GM21528 (cell line): ENCODE results near the gene ABI3BP.

Experiments
- ATAC-seq: cut with Tn5 transposase; IDR thresholded peaks from one replicate; pipeline ENCODE4 v1.9.1; 2021; ENCODE audit warnings: mild to moderate bottlenecking, moderate library complexity; ENCODE audit not compliant: unreplicated experiment, low FRiP score

The ABI3BP gene

GRCh38 chr3:100988080-100988479, 5.1 kb downstream of the ABI3BP start:
- ATAC-seq, result no peak

GRCh38 chr3:100984308-100984707, 8.9 kb downstream of the ABI3BP start:
- no peak for ATAC-seq

- no peak for ATAC-seq
These were observed 10.5 kb downstream of the ABI3BP start for GRCh38 chr3:100982710-100983109.

- ATAC-seq, result no peak
These were observed 11.9 kb downstream of the ABI3BP start for GRCh38 chr3:100981164-100981911.

- no peak for ATAC-seq
These were observed 15.1 kb downstream of the ABI3BP start for GRCh38 chr3:100978011-100978659.

GRCh38 chr3:100976611-100977010, 16.6 kb downstream of the ABI3BP start:
- no peak for ATAC-seq

- no peak for ATAC-seq
These were observed 17.5 kb downstream of the ABI3BP start for GRCh38 chr3:100975714-100976113.

DNA sequence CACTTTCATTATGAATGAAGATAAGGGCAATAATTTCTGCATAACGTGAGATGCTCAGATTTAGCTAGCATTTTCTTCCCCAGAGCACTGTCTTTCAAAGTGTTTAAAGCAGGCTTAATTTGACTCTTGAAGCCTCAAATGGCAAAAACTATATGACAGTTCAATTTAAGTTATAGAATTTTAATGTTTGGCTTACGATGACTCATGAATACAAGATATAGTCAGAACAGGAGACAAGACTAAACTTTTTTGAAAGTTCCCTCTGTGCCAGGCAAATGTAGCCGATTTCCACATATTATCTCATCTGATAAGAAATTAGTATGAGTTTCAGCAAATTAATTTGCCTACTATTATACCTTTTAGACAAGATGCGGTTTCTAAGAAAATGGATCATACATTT, 19.6 kb downstream of the ABI3BP start:
- no peak for ATAC-seq

- no peak for ATAC-seq
These were observed 20.4 kb downstream of the ABI3BP start for GRCh38 chr3:100972867-100973266.

- no peak for ATAC-seq
These were observed 20.8 kb downstream of the ABI3BP start for GRCh38 chr3:100972301-100972844.

DNA sequence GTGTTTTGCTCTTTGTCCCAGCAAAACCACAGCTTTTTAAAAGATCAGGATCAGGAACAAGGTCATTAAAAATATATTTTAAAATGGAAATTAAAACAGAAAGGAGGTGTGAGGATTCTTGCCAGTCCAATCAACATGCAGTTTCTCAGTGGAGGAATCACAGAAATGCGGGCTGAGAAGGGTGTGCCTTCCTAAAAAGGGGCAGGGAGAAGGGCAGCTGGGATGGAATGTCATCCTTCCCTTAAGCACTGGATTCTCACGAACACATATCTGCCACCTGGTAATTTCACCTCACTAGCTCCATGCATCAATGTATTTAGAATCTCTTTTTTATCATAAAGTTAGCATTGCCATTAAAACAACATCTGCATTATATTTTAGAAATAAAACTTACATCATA, 21.4 kb downstream of the ABI3BP start:
- ATAC-seq, result no peak

GRCh38 chr3:100970477-100970990, 22.7 kb downstream of the ABI3BP start:
- no peak for ATAC-seq

DNA sequence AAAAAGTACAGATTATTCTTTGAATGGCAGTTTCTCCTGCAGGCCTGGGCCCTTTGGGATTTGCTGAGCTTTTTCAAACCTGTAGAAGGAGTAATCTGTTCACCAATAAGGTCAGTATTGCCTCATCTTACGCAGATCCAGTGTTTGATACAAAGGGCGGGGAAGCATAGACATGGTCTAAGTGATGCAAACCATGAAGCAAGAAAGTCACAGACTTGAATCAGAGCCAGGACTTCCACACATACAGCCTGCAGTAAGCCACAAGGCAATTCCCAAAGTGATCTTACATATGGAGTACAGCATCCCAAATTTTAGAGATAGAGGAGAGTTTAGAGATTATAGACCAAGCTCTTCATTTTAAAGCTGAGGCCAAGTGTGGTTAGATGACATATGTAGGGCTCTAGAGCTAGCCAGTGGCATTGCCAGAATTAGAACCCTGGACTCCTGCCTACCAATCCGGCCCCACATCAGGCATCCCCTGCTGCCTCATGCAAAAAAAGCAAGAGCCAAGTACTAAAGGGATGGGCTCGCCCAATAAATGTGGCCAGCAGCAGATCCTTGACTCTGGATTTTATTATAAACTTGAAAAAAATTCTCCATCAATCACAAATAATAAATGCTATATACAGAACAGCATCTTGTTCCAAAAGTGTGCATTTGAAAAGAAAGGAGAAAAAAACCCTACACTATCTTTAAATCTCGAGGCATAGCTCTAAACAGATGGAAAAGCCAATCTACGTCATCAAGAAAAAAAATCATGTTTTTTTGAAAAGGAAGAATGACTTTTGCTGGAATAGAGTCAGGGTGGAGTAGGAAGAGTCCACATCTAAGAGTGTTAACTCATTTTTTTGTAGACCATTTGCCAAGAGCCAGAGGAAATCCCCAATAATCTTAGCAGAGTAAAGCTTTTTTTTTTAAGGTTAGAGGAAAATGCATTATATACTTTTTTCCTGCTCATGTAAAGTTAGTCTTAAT, 24.0 kb downstream of the ABI3BP start:
- no peak for ATAC-seq

- ATAC-seq, result no peak
These were observed 26.4 kb downstream of the ABI3BP start for GRCh38 chr3:100966807-100967206.

- ATAC-seq, result no peak
These were observed 27.2 kb downstream of the ABI3BP start for GRCh38 chr3:100966049-100966491.

- no peak for ATAC-seq
These were observed 30.2 kb downstream of the ABI3BP start for GRCh38 chr3:100963041-100963440.

DNA sequence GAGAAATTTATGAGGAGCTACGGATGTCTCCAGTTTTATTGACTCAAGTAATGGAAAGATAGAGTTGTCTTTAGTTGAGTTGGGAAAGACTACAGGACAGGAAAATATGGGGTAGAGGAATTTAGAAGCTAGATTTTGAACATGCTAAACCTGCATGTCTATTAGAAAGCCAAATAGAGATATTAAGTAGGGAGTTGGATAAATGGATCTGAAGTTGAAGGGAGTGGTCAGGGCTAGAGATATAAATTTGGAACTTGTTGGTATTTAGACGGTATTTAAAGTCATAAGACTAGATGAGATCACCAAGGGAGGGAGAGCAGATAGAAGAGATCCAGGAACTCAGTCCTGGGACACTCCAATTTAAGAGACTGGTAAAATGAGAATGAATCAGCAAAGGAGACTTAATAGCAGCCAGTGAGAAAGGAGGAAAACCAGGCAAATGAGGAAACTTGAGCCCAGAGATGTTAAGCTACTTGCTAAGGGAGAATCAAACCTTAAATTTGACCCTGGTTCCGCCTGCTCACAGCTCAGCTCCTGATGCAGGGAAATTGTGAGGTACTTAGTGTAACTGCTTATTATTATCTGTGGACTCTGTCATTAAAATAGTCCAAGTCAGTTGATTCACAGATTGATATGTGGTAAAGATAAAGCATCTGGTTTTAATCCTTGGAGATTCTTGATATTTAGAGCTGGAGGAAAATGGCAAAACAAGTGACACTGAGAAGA, 35.8 kb downstream of the ABI3BP start:
- no peak for ATAC-seq

DNA sequence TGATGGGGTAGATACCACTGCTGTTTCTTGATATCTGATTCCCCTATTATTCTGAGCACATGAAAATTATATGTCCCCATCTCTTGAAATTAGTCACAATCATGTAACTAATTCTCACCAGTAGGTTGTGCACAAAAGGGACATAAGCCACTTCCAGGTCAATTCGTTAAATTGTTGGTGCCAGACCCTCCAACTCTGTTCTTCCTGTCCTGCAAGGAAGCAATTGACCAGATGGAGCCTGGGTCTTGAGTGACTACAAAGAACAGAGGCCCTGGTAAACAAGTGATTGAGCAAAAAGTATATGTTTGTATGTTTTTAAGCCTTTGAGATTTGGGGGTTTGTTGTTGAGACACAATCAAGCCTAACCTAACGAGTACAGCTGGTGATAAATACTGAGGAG, 36.9 kb downstream of the ABI3BP start:
- ATAC-seq, result no peak

DNA sequence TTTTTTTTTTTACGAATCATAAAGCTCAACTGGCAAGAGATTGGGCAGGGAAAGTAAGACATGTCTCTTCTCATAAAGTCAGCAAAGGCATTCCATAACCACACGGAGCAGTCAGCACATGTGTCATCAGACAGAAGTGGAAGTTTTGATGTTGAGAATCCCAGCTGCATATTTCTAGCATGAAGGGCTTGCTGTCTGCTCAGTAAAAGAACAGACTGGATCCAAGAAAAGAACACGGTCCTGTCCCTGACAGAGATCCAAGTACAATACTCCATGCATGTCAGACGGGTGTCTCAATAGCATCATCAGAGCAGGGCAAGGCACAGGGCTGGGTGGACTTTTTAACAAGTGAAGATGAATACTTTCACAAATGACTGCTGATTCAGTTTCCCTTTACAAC, 38.2 kb downstream of the ABI3BP start:
- no peak for ATAC-seq
